Measurements from ENCODE around the gene PRR23A.

GRCh38 chr3:138964923-138965322, 41.1 kb downstream of the PRR23A start:
- no peak for TF ChIP-seq CTCF (IDR thresholded peaks at IDR 0.05)
- TF ChIP-seq POLR2A (IDR thresholded peaks at IDR 0.05), result no peak

Measured in tibial nerve (tissue), 3 donors.